IPS-20b (cell line): ENCODE data around the gene C1orf174.

Source experiments
- H3K27ac ChIP-seq: one replicate; pipeline ENCODE4 v1.5.1; 2013; ENCODE audit warnings: low read length
- H3K27me3 ChIP-seq: 2 replicates; pipeline ENCODE4 v1.6.1; 2013; ENCODE audit warnings: mild to moderate bottlenecking, low read length, inconsistent platforms; ENCODE audit not compliant: insufficient read depth
- H3K36me3 ChIP-seq: 2 replicates; pipeline ENCODE4 v1.6.1; 2013; ENCODE audit warnings: low read depth, mild to moderate bottlenecking, inconsistent platforms, low read length, moderate library complexity; ENCODE audit not compliant: insufficient read depth
- H3K4me1 ChIP-seq: 2 replicates; pipeline ENCODE4 v1.6.1; 2013; ENCODE audit warnings: mild to moderate bottlenecking, control low read depth, inconsistent platforms, low read length, moderate library complexity; ENCODE audit not compliant: insufficient read depth
- H3K4me3 ChIP-seq: 2 replicates; pipeline ENCODE4 v1.5.1; 2013; ENCODE audit warnings: mild to moderate bottlenecking, low read length, inconsistent platforms
- H3K9ac ChIP-seq: 2 replicates; pipeline ENCODE4 v1.6.1; 2013; ENCODE audit warnings: low read depth, mild to moderate bottlenecking, inconsistent platforms, low read length, moderate library complexity
- H3K9me3 ChIP-seq: 2 replicates; pipeline ENCODE4 v1.6.1; 2013; ENCODE audit warnings: mild to moderate bottlenecking, low read depth, low read length, inconsistent platforms; ENCODE audit not compliant: insufficient read depth

The C1orf174 gene

DNA sequence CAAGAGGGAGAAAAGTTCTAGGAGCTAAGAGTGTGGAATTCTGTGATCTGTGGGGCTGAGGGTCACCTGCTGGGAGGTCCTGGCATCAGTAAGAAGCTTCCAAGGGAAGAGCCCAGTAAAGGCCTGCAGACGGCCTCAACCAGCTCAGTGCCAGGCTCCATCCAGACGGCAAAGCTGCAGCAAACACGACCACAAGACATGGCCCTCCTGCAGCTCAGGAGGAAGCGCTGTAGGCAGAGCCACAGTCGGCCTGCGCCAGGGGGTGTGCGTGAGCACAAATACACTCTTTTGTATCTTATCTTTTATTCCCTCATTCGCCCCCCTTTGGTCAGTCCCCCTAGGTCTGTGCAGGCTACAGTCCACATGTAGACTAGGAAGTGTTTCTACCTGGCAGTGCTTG, 13.4 kb downstream of the C1orf174 start:
- no peaks in the 10 kb centered on the region for H3K4me1 ChIP-seq
- H3K27me3 ChIP-seq: no peaks in the 10 kb centered on the region
- H3K36me3 ChIP-seq: peaks cover 39% of the 10 kb centered on the region
- no peak overlapping the region for H3K27ac ChIP-seq
- no peak overlapping the region for H3K4me3 ChIP-seq
- H3K9me3 ChIP-seq: no peaks in the 10 kb centered on the region
- no peak overlapping the region for H3K9ac ChIP-seq

DNA sequence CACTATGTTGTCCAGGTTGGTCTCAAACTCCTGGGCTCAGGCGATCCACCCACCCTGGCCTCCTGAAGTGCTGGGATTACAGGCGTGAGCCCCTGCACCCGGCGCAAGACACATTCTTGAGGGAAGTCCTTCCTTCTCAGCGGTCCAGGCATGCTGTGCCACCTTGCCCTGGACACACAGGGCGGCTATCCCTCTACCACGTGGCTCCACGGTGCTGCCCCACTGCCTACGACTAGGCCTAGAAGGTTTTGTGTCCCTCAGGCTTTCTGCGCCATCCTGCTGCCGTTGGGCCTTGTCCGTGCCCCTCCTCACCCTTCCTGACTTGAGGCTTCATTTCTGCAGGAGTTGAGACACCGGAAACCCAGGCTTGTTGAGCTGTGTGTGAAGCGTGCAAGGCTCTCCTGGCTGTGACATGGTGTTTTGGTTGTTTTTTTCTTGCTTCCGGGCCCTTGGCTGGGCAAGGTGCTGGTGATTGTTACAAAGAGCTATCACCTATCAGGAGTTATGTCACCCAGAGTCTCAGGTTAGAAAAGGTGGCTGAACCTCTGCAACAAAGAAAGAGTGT, 13.9 kb downstream of the C1orf174 start:
- no peak overlapping the region for H3K9ac ChIP-seq
- H3K27me3 ChIP-seq: no peaks in the 10 kb centered on the region
- H3K9me3 ChIP-seq: no peaks in the 10 kb centered on the region
- no peak overlapping the region for H3K4me3 ChIP-seq
- H3K36me3 ChIP-seq: peaks cover 36% of the 10 kb centered on the region
- H3K27ac ChIP-seq: no peak overlapping the region
- no peaks in the 10 kb centered on the region for H3K4me1 ChIP-seq

DNA sequence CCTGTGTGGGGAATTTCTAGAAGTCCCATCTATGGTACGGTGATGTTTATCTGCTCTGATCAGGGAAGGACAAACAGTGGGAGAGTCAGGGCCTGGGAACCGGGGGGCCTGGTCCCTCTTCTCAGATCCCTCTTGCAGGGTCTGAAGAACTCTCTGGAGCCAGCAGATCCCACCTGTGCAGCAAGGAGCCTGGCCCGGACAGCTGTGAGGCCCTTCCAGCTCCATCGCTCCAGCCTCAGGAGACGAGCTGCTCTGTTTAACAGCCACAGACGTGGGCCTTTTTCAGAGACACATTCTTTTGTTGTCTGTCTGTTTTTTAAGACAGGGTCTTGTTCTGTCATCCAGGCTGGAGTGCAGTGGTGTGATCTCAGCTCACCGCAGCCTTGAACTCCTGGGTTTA, 14.5 kb downstream of the C1orf174 start:
- no peaks in the 10 kb centered on the region for H3K9me3 ChIP-seq
- H3K36me3 ChIP-seq: peaks cover 30% of the 10 kb centered on the region
- H3K4me1 ChIP-seq: no peaks in the 10 kb centered on the region
- no peak overlapping the region for H3K27ac ChIP-seq
- H3K4me3 ChIP-seq: no peak overlapping the region
- no peak overlapping the region for H3K9ac ChIP-seq
- no peaks in the 10 kb centered on the region for H3K27me3 ChIP-seq

DNA sequence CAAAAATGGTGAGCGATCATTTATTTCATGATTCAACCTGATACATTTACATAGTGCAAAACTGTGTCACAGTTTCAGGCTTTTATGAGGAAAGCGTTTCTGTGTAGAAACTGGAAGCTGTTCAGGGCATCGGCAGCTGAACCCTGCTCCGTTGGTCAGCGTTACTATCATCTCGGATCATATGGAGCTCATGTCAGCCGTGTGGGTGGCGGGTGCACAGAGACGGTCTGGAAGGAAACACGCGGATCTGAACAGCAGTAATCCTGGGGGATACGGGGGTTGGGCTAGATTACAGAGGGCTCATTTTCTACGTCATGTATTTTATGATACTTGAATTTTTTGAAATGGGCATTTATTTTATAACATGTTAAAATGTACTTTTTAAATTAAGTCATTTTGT, 15.1 kb downstream of the C1orf174 start:
- H3K36me3 ChIP-seq: peaks cover 24% of the 10 kb centered on the region

DNA sequence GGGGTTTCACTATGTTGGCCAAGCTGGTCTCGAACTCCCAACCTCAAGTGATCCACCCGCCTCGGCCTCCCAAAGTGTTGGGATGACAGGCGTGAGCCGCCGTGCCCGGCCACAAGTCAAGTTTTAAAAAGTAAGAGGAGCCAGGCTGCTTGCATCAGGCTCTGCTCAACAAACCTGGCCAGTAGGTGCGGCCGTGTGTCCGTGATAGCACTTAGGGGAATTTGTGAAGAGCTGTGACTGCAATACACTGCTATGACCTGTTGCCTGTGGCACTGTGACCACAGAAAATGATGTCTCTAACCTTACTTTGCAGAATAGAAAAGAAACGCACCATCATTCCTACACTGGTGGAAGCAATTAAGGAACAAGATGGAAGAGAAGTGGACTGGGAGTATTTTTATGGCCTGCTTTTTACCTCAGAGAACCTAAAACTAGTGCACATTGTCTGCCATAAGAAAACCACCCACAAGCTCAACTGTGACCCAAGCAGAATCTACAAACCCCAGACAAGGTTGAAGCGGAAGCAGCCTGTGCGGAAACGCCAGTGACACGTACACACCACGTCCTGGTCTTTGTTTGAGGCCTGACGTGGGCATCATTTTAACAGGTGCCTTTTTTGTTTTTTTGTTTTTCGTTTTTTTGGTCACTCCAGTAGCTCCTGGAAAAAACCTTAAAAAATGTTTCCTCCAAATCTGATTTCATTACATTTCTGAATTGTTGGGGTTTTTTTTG, 16.7 kb downstream of the C1orf174 start:
- Histone ChIP-seq H3K9ac (no peak overlapping the region), H3K4me1 (no peaks in the 10 kb centered on the region), H3K9me3 (peaks cover 8% of the 10 kb centered on the region), H3K27ac (no peak overlapping the region), H3K27me3 (no peaks in the 10 kb centered on the region), H3K4me3 (no peak overlapping the region), H3K36me3 (peaks cover 14% of the 10 kb centered on the region; the same call in 1 of the 2 replicates)

More for the DNA sequence above, 15.1 kb downstream of the C1orf174 start:
- H3K4me3 ChIP-seq: no peak overlapping the region
- H3K9ac ChIP-seq: no peak overlapping the region
- H3K27ac ChIP-seq: no peak overlapping the region
- H3K4me1 ChIP-seq: no peaks in the 10 kb centered on the region
- no peaks in the 10 kb centered on the region for H3K27me3 ChIP-seq
- no peaks in the 10 kb centered on the region for H3K9me3 ChIP-seq

DNA sequence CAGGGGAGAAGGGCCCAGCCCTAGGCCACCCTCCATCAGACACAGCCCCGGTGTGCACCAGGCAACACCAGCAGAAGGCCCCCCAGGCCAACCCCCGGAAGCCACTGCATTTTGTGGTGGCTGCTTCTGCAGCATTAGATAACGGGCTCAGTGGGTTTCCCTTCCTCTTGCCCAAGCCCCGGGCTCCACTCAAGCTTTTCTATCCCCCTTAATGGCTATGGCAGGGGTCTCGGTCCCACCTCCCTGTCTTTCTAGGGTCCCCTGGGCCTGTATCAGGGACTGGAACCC, 18.9 kb downstream of the C1orf174 start:
- no peak overlapping the region for H3K4me3 ChIP-seq
- no peaks in the 10 kb centered on the region for H3K27me3 ChIP-seq
- H3K36me3 ChIP-seq: 0 out of 2 replicates have a peak, but pooled peaks cover 3% of the 10 kb centered on the region
- no peaks in the 10 kb centered on the region for H3K4me1 ChIP-seq
- peaks cover 8% of the 10 kb centered on the region for H3K9me3 ChIP-seq
- no peak overlapping the region for H3K27ac ChIP-seq
- H3K9ac ChIP-seq: no peak overlapping the region

DNA sequence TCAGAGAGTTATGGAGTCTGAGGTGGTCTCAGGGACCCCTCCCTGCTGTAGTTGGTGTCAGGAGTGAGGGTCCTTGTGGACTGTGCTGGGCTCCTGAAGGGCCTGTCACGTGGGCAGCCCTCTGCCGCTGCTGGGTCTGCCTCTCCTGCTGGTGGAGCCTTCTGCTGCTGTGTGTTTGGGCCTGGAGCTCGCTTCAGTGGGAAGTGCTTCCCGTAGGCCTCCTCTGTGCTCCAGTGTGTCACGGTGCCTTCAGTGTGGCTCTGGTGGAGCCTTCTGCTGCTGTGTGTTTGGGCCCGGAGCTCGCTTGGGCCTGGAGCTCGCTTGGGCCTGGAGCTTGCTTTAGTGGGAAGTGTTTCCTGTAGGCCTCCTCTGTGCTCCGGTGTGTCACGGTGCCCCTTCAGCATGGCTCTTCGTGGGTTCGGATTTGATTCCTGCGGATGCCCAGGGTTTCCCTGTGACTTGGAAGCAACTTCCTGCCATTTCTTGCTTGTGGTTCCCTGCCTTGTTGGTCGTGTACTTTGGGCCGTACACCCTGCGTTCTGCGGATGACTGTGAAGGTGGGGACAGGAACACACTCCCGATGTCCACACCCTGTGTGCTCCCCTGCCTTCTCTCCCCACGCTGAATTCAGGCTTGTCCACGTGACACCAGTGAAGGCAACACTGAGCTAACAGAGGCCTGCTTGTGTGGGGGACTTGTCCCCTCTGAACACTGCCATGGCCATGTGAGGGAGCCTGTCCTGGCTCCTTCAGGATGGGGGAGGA, 19.5 kb downstream of the C1orf174 start:
- Histone ChIP-seq H3K36me3 (0 out of 2 replicates have a peak, but pooled peaks cover 3% of the 10 kb centered on the region), H3K4me3 (no peak overlapping the region), H3K27ac (no peak overlapping the region), H3K4me1 (no peaks in the 10 kb centered on the region), H3K9ac (no peak overlapping the region), H3K27me3 (no peaks in the 10 kb centered on the region), H3K9me3 (peaks cover 8% of the 10 kb centered on the region)

DNA sequence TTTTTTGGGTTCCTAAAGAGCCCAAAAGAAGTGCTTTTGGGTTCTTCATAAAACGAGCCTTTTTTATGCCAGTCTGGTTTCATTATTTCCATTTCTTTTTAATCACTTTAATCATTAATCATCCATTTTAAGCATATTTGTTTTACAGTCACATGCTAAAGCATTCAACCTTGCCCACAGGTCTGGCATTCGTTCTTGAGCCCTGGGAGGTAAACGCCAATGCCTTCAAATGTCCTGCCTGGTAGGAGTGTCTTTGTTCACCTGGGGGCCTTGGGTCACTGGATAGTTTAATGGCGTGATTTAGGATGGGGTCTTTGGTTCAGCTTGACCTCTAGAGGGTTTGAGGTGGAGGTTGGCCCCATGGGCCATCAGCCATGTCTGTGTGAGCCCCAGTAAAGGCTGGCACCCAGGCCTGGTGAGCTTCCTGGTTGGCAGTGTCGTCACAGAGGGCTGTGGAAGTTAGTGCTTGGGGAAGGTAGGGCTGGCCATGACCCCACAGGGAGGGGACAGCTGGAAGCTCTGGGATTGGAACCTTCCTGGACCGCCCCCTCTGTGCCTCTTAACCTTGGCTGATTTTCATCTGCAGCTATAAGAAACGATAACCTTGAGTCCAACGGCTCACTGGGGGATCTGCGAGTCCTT, 20.2 kb downstream of the C1orf174 start:
- H3K4me1 ChIP-seq: no peaks in the 10 kb centered on the region
- no peaks in the 10 kb centered on the region for H3K27me3 ChIP-seq
- no peaks in the 10 kb centered on the region for H3K36me3 ChIP-seq
- no peak overlapping the region for H3K27ac ChIP-seq
- no peak overlapping the region for H3K9ac ChIP-seq
- peaks cover 8% of the 10 kb centered on the region for H3K9me3 ChIP-seq
- H3K4me3 ChIP-seq: no peak overlapping the region

DNA sequence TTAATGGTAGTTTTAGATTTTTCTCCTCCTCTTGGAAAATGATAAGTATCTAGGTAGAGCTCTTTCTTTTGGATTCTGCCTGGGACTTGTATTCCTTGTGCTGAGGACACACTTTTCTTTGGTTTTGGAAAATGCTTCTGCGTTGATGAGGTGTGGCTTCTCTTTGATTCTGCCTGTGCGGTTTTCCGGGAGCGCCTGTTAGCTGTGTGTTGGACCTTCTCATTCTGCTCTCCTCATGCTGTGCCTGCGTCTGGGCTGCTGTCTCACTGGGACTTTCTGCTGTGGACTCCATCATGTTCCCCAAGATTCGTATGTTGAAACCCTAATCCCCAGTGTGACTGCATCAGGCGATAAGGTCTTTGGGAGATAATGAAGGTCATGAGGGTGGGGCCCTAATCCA, 21.0 kb downstream of the C1orf174 start:
- no peaks in the 10 kb centered on the region for H3K4me1 ChIP-seq
- H3K9ac ChIP-seq: no peak overlapping the region
- no peak overlapping the region for H3K4me3 ChIP-seq
- H3K9me3 ChIP-seq: peaks cover 8% of the 10 kb centered on the region
- H3K27ac ChIP-seq: no peak overlapping the region
- no peaks in the 10 kb centered on the region for H3K36me3 ChIP-seq
- H3K27me3 ChIP-seq: no peaks in the 10 kb centered on the region

DNA sequence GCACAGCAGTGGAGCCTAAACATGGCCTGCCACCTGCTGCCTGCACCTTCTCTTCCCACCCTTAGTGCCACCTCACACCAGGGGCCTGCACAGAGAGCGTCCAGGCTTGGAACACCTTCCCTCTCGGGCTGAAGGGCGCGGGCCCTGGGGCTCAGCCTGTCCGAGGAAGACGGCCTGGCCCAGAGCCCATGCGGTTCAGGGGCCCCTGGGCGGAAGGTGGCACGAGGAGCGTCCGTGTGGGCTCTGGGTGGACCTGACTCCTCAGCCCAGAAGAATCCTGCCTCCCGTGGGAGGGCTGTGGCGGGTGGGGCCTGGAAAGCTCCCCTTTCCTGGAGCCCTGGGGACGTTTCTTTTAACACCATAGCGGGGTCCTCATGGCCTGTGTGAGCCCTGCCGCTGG, 23.4 kb downstream of the C1orf174 start:
- no peaks in the 10 kb centered on the region for H3K4me1 ChIP-seq
- H3K27ac ChIP-seq: no peak overlapping the region
- no peak overlapping the region for H3K4me3 ChIP-seq
- H3K9me3 ChIP-seq: peaks cover 8% of the 10 kb centered on the region
- no peaks in the 10 kb centered on the region for H3K36me3 ChIP-seq
- H3K27me3 ChIP-seq: no peaks in the 10 kb centered on the region
- no peak overlapping the region for H3K9ac ChIP-seq

DNA sequence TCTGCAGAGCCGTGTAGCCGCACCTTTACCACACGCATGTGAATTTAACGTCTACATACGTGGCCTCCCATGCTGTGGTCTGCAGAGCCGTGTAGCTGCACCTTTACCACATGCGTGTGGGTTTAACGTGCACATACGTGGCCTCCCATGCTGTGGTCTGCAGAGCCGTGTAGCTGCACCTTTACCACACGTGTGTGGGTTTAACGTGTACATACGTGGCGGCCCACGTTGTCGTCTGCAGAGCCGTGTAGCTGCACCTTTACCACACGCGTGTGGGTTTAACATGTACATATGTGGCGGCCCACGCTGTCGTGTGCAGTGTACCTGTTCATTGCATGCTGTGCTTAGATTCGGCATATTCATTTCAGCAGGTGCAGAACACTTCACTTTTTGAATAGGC, 25.3 kb downstream of the C1orf174 start:
- Histone ChIP-seq H3K9me3 (peaks cover 8% of the 10 kb centered on the region), H3K9ac (no peak overlapping the region), H3K36me3 (no peaks in the 10 kb centered on the region), H3K4me1 (no peaks in the 10 kb centered on the region), H3K27me3 (no peaks in the 10 kb centered on the region), H3K27ac (no peak overlapping the region), H3K4me3 (no peak overlapping the region)
